DOHH2 (cell line): ENCODE measurements around the gene TERB1.

ENCODE experiments used
- H3F3A ChIP-seq: fragments of 200-600 bp; sonication (generic), shearing (Covaris generic); 2 replicates; pipeline ENCODE4 v1.6.0; 2016; ENCODE audit warnings: antibody characterized with exemption, mild to moderate bottlenecking; ENCODE audit not compliant: control insufficient read depth, insufficient read depth
- H3K27ac ChIP-seq: fragments of 200-600 bp; sonication (generic); 2 replicates; pipeline ENCODE4 v1.5.1; 2014; ENCODE audit warnings: low read depth, mild to moderate bottlenecking, low read length, moderate library complexity
- H3K27me3 ChIP-seq: fragments of 200-600 bp; sonication (generic); 2 replicates; pipeline ENCODE4 v1.6.1; 2014; ENCODE audit warnings: mild to moderate bottlenecking, low read length, mixed read lengths; ENCODE audit not compliant: control insufficient read depth
- H3K36me3 ChIP-seq: fragments of 200-600 bp; sonication (generic); 2 replicates; pipeline ENCODE4 v1.6.1; 2014; ENCODE audit warnings: mild to moderate bottlenecking, low read length, moderate library complexity, mixed read lengths; ENCODE audit not compliant: control insufficient read depth
- H3K4me1 ChIP-seq: fragments of 200-600 bp; sonication (generic); 2 replicates; pipeline ENCODE4 v1.6.1; 2014; ENCODE audit warnings: mild to moderate bottlenecking, low read length, mixed read lengths; ENCODE audit not compliant: control insufficient read depth
- H3K4me2 ChIP-seq: fragments of 200-600 bp; sonication (generic); 2 replicates; pipeline ENCODE4 v1.6.0; 2014; ENCODE audit warnings: mild to moderate bottlenecking, low read length, moderate library complexity
- H3K4me3 ChIP-seq: fragments of 200-600 bp; sonication (generic); 2 replicates; pipeline ENCODE4 v1.5.1; 2014; ENCODE audit warnings: mild to moderate bottlenecking, low read length, mixed read lengths
- H3K79me2 ChIP-seq: fragments of 200-600 bp; sonication (generic); 2 replicates; pipeline ENCODE4 v1.6.1; 2014; ENCODE audit warnings: mild to moderate bottlenecking, low read length, mixed read lengths; ENCODE audit not compliant: control insufficient read depth
- H3K9me2 ChIP-seq: fragments of 200-600 bp; sonication (generic); replicated peaks from 2 replicates; pipeline ENCODE4 v1.6.1; 2014; ENCODE audit warnings: mild to moderate bottlenecking, low read length, mixed read lengths; ENCODE audit not compliant: control insufficient read depth
- H3K9me3 ChIP-seq: fragments of 200-600 bp; sonication (generic); 2 replicates; pipeline ENCODE4 v1.6.1; 2014; ENCODE audit warnings: antibody characterized with exemption, low read length, mixed read lengths; ENCODE audit not compliant: control insufficient read depth, insufficient read depth
- H4K20me1 ChIP-seq: fragments of 200-600 bp; sonication (generic); 2 replicates; pipeline ENCODE4 v1.6.0; 2014; ENCODE audit warnings: low read depth, mild to moderate bottlenecking, antibody characterized with exemption, low read length, moderate library complexity; ENCODE audit not compliant: control insufficient read depth, insufficient read depth
- CTCF ChIP-seq: fragments of 200-600 bp; sonication (generic); IDR thresholded peaks from one replicate; pipeline ENCODE4 v1.5.1; 2014; ENCODE audit warnings: antibody characterized with exemption, mild to moderate bottlenecking, low read depth, low read length; ENCODE audit not compliant: poor library complexity, severe bottlenecking
- EZH2phosphoT487 ChIP-seq: fragments of 200-600 bp; sonication (generic); IDR thresholded peaks from 2 replicates; pipeline ENCODE4 v1.6.1; 2017; ENCODE audit warnings: borderline replicate concordance, mild to moderate bottlenecking, antibody characterized with exemption, low read length, moderate library complexity, mixed read lengths

TERB1 gene

GRCh38 chr16:66728117-66728787 lies 73.1 kb downstream of the TERB1 start:
- H4K20me1 ChIP-seq: no peaks in the 10 kb centered on the region
- H3K79me2 ChIP-seq: no peaks in the 10 kb centered on the region
- no peak overlapping the region for H3K4me2 ChIP-seq
- H3K4me3 ChIP-seq: no peak overlapping the region
- TF ChIP-seq EZH2phosphoT487 (no peak), CTCF (peak; percentile 74)
- H3K36me3 ChIP-seq: peaks cover 84% of the 10 kb centered on the region
- no peaks in the 10 kb centered on the region for H3K27me3 ChIP-seq
- H3F3A ChIP-seq: no peaks in the 10 kb centered on the region
- H3K9me3 ChIP-seq: no peaks in the 10 kb centered on the region
- H3K9me2 ChIP-seq: no peaks in the 10 kb centered on the region
- no peaks in the 10 kb centered on the region for H3K4me1 ChIP-seq
- no peak overlapping the region for H3K27ac ChIP-seq

- Histone ChIP-seq H3K9me2 (no peaks in the 10 kb centered on the region), H3F3A (0 out of 2 replicates have a peak, but pooled peaks cover 1% of the 10 kb centered on the region), H3K4me1 (no peaks in the 10 kb centered on the region), H3K79me2 (no peaks in the 10 kb centered on the region), H4K20me1 (no peaks in the 10 kb centered on the region), H3K27ac (no peak overlapping the region), H3K4me2 (no peak overlapping the region), H3K9me3 (no peaks in the 10 kb centered on the region), H3K36me3 (peaks cover 33% of the 10 kb centered on the region), H3K4me3 (no peak overlapping the region), H3K27me3 (no peaks in the 10 kb centered on the region)
- TF ChIP-seq EZH2phosphoT487: no peak
Observed at GRCh38 chr16:66720766-66721165, 80.6 kb downstream of the TERB1 start.

GRCh38 chr16:66719246-66719645 lies 82.1 kb downstream of the TERB1 start:
- no peaks in the 10 kb centered on the region for H3K27me3 ChIP-seq
- no peaks in the 10 kb centered on the region for H3K9me2 ChIP-seq
- 0 out of 2 replicates have a peak, but pooled peaks cover 4% of the 10 kb centered on the region for H3F3A ChIP-seq
- no peaks in the 10 kb centered on the region for H3K9me3 ChIP-seq
- no peaks in the 10 kb centered on the region for H3K79me2 ChIP-seq
- H4K20me1 ChIP-seq: no peaks in the 10 kb centered on the region
- no peak overlapping the region for H3K4me3 ChIP-seq
- no peak for TF ChIP-seq EZH2phosphoT487
- TF ChIP-seq CTCF: no peak
- H3K4me2 ChIP-seq: no peak overlapping the region
- no peak overlapping the region for H3K27ac ChIP-seq
- peaks cover 24% of the 10 kb centered on the region for H3K36me3 ChIP-seq
- no peaks in the 10 kb centered on the region for H3K4me1 ChIP-seq

GRCh38 chr16:66717776-66718175 lies 83.6 kb downstream of the TERB1 start:
- Histone ChIP-seq H3K4me2 (no peak overlapping the region), H3K27ac (no peak overlapping the region), H3K4me1 (no peaks in the 10 kb centered on the region), H3K79me2 (no peaks in the 10 kb centered on the region), H4K20me1 (no peaks in the 10 kb centered on the region), H3F3A (0 out of 2 replicates have a peak, but pooled peaks cover 4% of the 10 kb centered on the region), H3K36me3 (peaks cover 9% of the 10 kb centered on the region), H3K9me3 (no peaks in the 10 kb centered on the region), H3K27me3 (no peaks in the 10 kb centered on the region), H3K9me2 (no peaks in the 10 kb centered on the region), H3K4me3 (no peak overlapping the region)
- TF ChIP-seq EZH2phosphoT487 (no peak), CTCF (no peak)
